NCI-H82 treated with DMSO at 0.1 percent for 48 hours (cell line): ENCODE results near the gene PTN.
A peak's percentile ranks its signal among the peaks of the same experiment; 100 is the strongest.

Experiments used
- DNase-seq: peaks from one replicate; lab custom pipeline; 2025; ENCODE audit not compliant: unreplicated experiment; lab: John Stamatoyannopoulos, UW

Gene PTN

GRCh38 chr7:137181619-137182018, 161.9 kb downstream of the PTN start:
- DNase-seq = peak; percentile 3
